Measurements from ENCODE around the gene UNC45B.

Gene UNC45B

DNA sequence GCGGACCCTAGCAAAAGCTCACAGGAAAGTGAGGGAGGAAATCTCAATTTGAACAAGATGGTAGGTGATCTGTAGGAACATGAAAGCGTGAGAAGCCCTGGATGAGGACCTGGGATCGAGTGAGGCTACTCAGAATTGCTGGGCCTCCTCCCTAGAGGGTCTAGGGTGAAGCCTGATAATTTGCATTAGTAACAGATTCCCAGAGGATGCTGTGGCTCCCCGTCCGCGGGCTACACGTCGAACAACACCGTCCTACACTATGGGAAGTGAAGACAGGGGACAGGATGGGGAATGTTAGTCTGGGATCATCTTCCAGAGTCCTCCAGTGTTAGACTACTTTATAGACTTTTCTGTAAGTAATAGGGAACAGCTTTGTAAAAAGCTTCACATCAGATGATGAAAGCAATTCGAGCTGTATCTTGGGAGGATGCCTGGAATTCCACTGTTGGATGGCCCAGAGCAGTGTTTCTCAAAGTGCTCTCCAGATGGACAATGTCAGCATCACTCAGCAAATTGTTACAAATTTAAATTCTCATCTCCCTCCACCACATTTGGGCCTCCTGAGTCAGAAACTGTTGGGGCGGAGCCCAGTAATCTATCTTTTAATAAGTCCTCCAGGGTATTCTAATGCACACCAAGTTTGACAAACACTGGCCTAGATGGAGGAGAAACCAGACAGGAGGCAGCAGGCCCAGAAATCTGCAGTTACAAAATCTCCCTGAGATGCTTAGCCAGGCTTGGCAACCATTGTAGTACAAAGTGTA is 19.7 kb upstream of the UNC45B start:
- peaks cover 10% of the 10 kb centered on the region for H3K36me3 ChIP-seq
- no peak overlapping the region for H3K27ac ChIP-seq
- TF ChIP-seq, protein P1, sequence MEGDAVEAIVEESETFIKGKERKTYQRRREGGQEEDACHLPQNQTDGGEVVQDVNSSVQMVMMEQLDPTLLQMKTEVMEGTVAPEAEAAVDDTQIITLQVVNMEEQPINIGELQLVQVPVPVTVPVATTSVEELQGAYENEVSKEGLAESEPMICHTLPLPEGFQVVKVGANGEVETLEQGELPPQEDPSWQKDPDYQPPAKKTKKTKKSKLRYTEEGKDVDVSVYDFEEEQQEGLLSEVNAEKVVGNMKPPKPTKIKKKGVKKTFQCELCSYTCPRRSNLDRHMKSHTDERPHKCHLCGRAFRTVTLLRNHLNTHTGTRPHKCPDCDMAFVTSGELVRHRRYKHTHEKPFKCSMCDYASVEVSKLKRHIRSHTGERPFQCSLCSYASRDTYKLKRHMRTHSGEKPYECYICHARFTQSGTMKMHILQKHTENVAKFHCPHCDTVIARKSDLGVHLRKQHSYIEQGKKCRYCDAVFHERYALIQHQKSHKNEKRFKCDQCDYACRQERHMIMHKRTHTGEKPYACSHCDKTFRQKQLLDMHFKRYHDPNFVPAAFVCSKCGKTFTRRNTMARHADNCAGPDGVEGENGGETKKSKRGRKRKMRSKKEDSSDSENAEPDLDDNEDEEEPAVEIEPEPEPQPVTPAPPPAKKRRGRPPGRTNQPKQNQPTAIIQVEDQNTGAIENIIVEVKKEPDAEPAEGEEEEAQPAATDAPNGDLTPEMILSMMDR (IDR thresholded peaks at IDR 0.05): no peak
- no peaks in the 10 kb centered on the region for H3K9me3 ChIP-seq
- no peak overlapping the region for H3K4me3 ChIP-seq (ENCODE audit: low read depth in 1 of 2, low read length in 1 of 2)
- no peaks in the 10 kb centered on the region for H3K4me1 ChIP-seq (ENCODE audit: control insufficient read depth in 1 of 2, insufficient read depth in 1 of 2, low read depth in 1 of 2, low read length in 1 of 2)
- H3K27me3 ChIP-seq: no peaks in the 10 kb centered on the region

DNA sequence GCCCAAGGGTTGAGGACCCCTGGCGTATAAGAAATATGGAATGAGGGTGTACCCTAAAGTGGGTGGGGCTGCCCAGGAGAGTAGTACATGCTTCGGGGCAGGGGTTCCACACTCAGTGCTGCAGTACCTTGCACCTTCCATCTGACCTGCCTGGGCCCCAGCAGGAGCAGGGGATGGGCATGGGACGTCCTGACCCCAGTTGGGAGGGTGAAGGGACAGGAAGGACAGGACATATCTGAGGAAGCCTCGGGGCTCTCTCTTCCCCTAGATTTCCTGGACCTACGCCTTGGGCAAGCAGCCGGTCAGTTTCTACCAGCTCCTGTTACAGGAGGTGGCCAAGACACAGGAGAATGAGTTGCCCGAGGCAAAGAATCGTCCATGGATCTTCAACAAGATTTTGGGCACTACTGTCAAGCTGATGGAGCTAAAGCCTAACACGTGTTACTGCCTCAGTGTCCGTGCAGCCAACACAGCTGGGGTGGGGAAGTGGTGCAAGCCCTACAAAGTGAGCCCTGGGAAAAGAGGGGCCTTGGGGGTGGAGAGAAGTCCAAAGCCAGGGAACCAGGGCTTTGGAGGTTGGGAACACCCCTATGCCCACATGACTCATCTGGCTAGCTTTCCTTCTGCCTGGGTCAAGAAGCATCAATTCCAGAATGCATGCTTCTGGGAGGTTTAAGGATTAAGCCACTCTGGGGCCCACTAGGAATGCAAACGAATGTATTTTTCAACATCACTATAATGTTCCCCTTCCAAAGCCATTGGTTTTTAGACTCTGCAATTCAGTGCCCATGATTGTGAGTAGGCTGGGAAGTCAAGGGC is 18.3 kb upstream of the UNC45B start:
- H3K4me3 ChIP-seq (ENCODE audit: low read depth in 1 of 2, low read length in 1 of 2): no peak overlapping the region
- no peak overlapping the region for H3K27ac ChIP-seq
- H3K9me3 ChIP-seq: no peaks in the 10 kb centered on the region
- no peaks in the 10 kb centered on the region for H3K27me3 ChIP-seq
- TF ChIP-seq, protein P1 (IDR thresholded peaks at IDR 0.05): no peak
- peaks cover 14% of the 10 kb centered on the region for H3K36me3 ChIP-seq
- no peaks in the 10 kb centered on the region for H3K4me1 ChIP-seq (ENCODE audit: control insufficient read depth in 1 of 2, insufficient read depth in 1 of 2, low read depth in 1 of 2, low read length in 1 of 2)

DNA sequence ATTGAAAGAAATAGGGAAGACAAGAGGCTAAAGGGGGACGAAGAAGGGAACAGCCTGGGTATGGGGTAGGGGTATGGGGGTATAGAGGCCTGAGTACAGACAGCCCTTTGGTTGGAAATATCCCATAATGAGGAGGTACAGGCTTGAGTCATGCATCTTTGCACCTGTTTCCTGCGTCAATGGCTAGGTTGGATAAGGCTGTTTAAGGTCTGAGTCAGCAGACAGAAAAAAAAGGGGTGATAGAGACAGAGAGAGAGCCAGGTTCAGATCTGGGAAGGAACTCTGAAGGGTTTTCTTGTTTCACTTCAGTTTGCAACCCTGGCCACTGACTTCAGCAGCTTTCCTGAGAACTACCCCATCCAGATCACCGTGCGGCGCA is 17.7 kb upstream of the UNC45B start:
- H3K4me3 ChIP-seq (ENCODE audit: low read depth in 1 of 2, low read length in 1 of 2): no peak overlapping the region

DNA sequence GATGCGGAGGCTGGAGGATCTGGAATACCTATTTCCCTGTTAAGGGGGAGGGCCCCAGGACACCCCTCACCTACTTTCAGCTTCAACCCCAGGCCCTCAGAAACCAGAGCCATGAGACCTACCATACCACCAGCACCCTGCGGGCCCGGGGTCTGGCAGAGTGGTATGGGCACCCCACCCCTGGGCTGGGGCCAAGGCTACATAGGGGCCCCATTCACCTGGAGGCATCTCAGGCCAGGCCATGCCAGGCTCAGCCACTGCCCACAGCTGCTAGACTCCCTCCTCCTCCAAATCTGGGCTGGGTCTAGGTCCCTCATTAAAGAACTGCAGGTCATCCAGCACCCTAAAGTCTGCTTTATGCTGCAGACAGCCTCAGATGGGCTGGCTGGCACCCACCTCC is 17.2 kb upstream of the UNC45B start:
- H3K27me3 ChIP-seq: no peaks in the 10 kb centered on the region
- TF ChIP-seq, protein P1 (IDR thresholded peaks at IDR 0.05): no peak

More for the DNA sequence above, 17.7 kb upstream of the UNC45B start:
- Histone ChIP-seq H3K9me3 (no peaks in the 10 kb centered on the region), H3K36me3 (peaks cover 14% of the 10 kb centered on the region), H3K27me3 (no peaks in the 10 kb centered on the region), H3K4me1 (ENCODE audit: control insufficient read depth in 1 of 2, insufficient read depth in 1 of 2, low read depth in 1 of 2, low read length in 1 of 2) (no peaks in the 10 kb centered on the region), H3K27ac (no peak overlapping the region)
- TF ChIP-seq, protein P1 (IDR thresholded peaks at IDR 0.05): no peak

DNA sequence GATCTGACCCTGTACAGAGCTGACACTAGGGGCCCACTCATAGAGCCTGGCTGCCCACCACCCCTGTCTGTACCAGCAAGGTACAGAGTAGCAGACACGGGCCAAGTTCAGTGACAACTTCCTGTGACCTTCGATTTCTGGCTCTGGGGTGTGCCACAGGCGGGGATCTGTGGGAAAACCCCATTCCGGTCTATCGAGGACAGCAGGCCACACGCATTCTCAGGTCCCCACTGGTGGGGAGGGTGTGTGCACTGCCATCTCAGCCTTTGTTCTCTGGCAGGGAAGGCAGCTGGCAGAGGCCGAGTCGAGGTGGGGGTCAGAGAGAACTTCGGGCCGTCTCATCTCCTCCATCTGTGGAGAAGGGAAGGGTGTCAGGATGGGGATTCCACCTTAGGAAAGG is 15.5 kb upstream of the UNC45B start:
- Histone ChIP-seq H3K4me3 (ENCODE audit: low read depth in 1 of 2, low read length in 1 of 2) (no peak overlapping the region), H3K36me3 (peaks cover 30% of the 10 kb centered on the region), H3K27me3 (no peaks in the 10 kb centered on the region)

More for the DNA sequence above, 17.2 kb upstream of the UNC45B start:
- Histone ChIP-seq H3K4me1 (ENCODE audit: control insufficient read depth in 1 of 2, insufficient read depth in 1 of 2, low read depth in 1 of 2, low read length in 1 of 2) (no peaks in the 10 kb centered on the region), H3K4me3 (ENCODE audit: low read depth in 1 of 2, low read length in 1 of 2) (no peak overlapping the region), H3K36me3 (peaks cover 18% of the 10 kb centered on the region), H3K9me3 (no peaks in the 10 kb centered on the region), H3K27ac (no peak overlapping the region)

More for the DNA sequence above, 15.5 kb upstream of the UNC45B start:
- no peaks in the 10 kb centered on the region for H3K4me1 ChIP-seq (ENCODE audit: control insufficient read depth in 1 of 2, insufficient read depth in 1 of 2, low read depth in 1 of 2, low read length in 1 of 2)
- H3K27ac ChIP-seq: no peak overlapping the region
- no peaks in the 10 kb centered on the region for H3K9me3 ChIP-seq
- TF ChIP-seq, protein P1 (IDR thresholded peaks at IDR 0.05): no peak

All from neutrophil (primary cell).